Skin of body (tissue), 2 donors: ENCODE data around the gene NUFIP1. TPM values are rescaled to one million over a fixed set of nuclear protein-coding genes. Genes with fewer than 3 reads are reported as not detected.
A peak's percentile ranks its signal among the peaks of the same experiment; 100 is the strongest.
"Not testable (repeated sequence)": the region's sequence is repeated elsewhere in the genome, so short reads cannot be mapped to it uniquely, and the experiment has no call there.

Source experiments
- DNase-seq: peaks from one replicate; lab custom pipeline; 2025; lab: John Stamatoyannopoulos, UW
- total RNA-seq: library from RNA; depleted of rRNA; stranded (reverse); fragments of >200 nt; gene quantifications from one replicate; pipeline ENCODE4 v1.2.3, GENCODE V29; 2014

NUFIP1 gene
- total RNA-seq, 1 donor from 2014 or later = 3.9 TPM

GRCh38 chr13:44969551-44970484 lies 19.5 kb downstream of the NUFIP1 start:
- peak; percentile 49 for DNase-seq

- DNase-seq = no peak
Measured at GRCh38 chr13:44968434-44968815, 20.8 kb downstream of the NUFIP1 start.

- DNase-seq = no peak
Measured at GRCh38 chr13:44967704-44968433, 21.4 kb downstream of the NUFIP1 start.

- no peak for DNase-seq
Measured at GRCh38 chr13:44961997-44962396, 27.3 kb downstream of the NUFIP1 start.

GRCh38 chr13:44955406-44955805 lies 33.9 kb downstream of the NUFIP1 start:
- DNase-seq = no peak

- DNase-seq = no peak
Measured at GRCh38 chr13:44954224-44954623, 35.0 kb downstream of the NUFIP1 start.

GRCh38 chr13:44952671-44953070 lies 36.6 kb downstream of the NUFIP1 start:
- no peak for DNase-seq

- DNase-seq = no peak
Measured at GRCh38 chr13:44951184-44951583, 38.1 kb downstream of the NUFIP1 start.

- DNase-seq = not testable (repeated sequence)
Measured at GRCh38 chr13:44943411-44943810, 45.9 kb downstream of the NUFIP1 start.

- no peak for DNase-seq
Measured at GRCh38 chr13:44938854-44939253, 50.4 kb downstream of the NUFIP1 start.

GRCh38 chr13:44936246-44936645 lies 53.0 kb downstream of the NUFIP1 start:
- no peak for DNase-seq

- DNase-seq = no peak
Measured at GRCh38 chr13:44934724-44935123, 54.5 kb downstream of the NUFIP1 start.

GRCh38 chr13:44932850-44933251 lies 56.4 kb downstream of the NUFIP1 start:
- DNase-seq = no peak

GRCh38 chr13:44932171-44932849 lies 57.0 kb downstream of the NUFIP1 start:
- DNase-seq = peak; percentile 58

- DNase-seq = no peak
Measured at GRCh38 chr13:44930963-44931623, 58.2 kb downstream of the NUFIP1 start.

- no peak for DNase-seq
Measured at GRCh38 chr13:44930280-44930679, 59.0 kb downstream of the NUFIP1 start.

GRCh38 chr13:44929692-44930091 lies 59.6 kb downstream of the NUFIP1 start:
- peak; percentile 88 for DNase-seq

GRCh38 chr13:44927968-44928367 lies 61.3 kb downstream of the NUFIP1 start:
- DNase-seq = no peak

GRCh38 chr13:44921931-44922758 lies 67.1 kb downstream of the NUFIP1 start:
- DNase-seq = no peak

- DNase-seq = no peak
Measured at GRCh38 chr13:44921246-44921877, 67.9 kb downstream of the NUFIP1 start.
